ENCODE data around the gene ACTN3.
"Not testable (repeated sequence)": the region's sequence is repeated elsewhere in the genome, so short reads cannot be mapped to it uniquely, and the experiment has no call there.

The ACTN3 gene

DNA sequence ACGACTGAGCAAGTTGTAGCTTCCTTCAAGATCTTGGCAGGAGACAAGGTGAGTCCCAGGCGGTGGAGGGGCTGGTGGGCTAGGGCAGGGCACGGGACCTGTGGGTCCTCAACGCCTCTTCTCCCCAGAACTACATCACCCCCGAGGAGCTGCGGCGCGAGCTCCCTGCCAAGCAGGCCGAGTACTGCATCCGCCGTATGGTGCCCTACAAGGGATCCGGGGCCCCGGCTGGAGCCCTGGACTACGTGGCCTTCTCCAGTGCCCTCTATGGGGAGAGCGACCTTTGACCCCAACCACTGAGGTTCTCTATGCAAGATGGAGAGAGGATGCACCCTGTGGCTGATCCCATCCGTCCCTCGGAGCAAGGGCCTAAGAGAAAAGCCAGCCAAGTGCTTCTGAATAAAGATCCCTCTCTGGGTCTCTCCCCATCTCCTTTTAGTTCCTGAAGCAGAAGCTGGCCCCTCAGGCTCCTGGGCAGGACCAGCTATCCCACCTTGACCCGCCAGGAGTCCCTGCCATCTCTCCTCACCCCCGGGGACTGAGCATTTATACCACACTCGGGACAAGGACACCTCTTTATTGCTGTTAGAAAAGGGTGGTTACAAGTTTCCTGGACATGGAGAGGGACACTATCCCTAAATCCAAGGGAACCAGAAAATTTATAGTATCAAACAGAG lies 16.3 kb downstream of the ACTN3 start:
- in situ Hi-C loops (cut with MboI; ENCODE audit: low sequenced_read_pairs), result no loop called here

DNA sequence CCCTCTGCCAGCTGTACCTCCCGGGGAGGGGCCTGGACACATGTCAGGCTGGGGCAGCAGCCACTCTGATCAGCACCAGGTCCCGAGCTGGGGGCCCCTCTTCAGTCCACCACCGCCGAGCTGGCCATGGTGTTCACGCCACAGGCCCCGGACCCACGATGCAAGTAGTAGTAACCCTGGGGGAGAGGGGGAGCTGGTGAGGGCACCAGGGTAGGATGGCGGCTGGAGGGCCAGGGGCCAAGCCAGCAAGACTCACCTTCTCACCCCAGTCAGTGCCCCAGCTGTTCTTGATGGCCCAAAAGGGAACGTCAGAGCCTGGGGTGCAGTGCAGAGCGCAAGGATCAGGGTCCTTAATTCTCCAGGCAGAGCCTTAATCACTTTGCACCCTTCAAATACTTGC lies 17.1 kb downstream of the ACTN3 start:
- in situ Hi-C loops (cut with MboI; ENCODE audit: low sequenced_read_pairs), result no loop called here

- in situ Hi-C loops (cut with MboI; ENCODE audit: low sequenced_read_pairs), result no loop called here
Measured at GRCh38 chr11:66564538-66564937, 17.8 kb downstream of the ACTN3 start.

GRCh38 chr11:66564984-66565383 lies 18.3 kb downstream of the ACTN3 start:
- in situ Hi-C loops (cut with MboI; ENCODE audit: low sequenced_read_pairs), result no loop called here

DNA sequence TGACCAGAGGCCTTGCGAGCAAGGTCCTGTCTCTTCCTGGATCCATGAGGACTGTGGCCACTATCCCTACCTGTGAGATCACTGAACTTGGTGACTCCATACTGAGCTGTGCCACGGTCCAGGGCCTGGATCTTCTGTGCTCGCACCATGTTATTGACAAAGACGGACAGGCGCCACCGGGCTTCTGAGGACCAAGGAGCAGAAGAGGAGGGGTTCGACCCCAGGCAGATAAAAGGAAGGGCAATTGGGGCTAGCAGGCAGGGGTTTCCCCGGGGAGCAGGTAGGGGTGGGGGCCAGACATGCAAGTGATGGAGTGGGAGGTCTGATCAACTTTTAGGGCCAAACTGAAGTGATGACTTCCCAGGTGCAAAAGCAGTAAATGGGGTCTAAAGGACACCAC lies 19.5 kb downstream of the ACTN3 start:
- in situ Hi-C loops (cut with MboI; ENCODE audit: low sequenced_read_pairs), result no loop called here

- in situ Hi-C loops (cut with MboI; ENCODE audit: low sequenced_read_pairs), result no loop called here
Measured at GRCh38 chr11:66567787-66568123, 21.1 kb downstream of the ACTN3 start.

- in situ Hi-C loops (cut with MboI; ENCODE audit: low sequenced_read_pairs), result no loop called here
Measured at GRCh38 chr11:66568124-66568916, 21.6 kb downstream of the ACTN3 start, which contains the start of gene CTSF. Gene CTSF (minus strand): TSS chr11:66568606. CDS start chr11:66568486, 120 bp downstream.

DNA sequence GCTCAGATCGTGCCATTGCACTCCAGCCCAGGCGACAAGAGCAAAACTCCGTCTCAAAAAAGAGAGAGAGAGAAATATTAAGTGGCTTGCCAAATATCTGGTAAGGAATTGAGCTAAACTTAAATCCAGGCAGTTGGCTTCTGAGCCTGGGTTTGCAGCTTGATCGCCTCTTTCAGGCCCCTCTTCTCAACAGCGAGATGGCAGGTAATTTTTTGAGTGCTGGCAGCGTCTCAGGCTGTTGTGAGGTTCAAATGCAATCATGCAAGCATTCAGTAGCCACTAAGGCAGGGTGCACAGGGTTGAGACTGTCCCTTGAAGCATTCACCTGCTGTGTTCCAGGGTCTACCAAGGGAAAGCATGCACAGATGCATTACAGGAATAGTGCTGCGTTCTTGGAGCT lies 22.4 kb downstream of the ACTN3 start:
- in situ Hi-C loops (cut with MboI; ENCODE audit: low sequenced_read_pairs), result no loop called here

GRCh38 chr11:66570079-66570849 lies 23.6 kb downstream of the ACTN3 start:
- in situ Hi-C loops (cut with MboI; ENCODE audit: low sequenced_read_pairs), result no loop called here

GRCh38 chr11:66570850-66571180 lies 24.1 kb downstream of the ACTN3 start:
- in situ Hi-C loops (cut with MboI; ENCODE audit: low sequenced_read_pairs), result no loop called here

GRCh38 chr11:66579017-66579606 lies 32.4 kb downstream of the ACTN3 start:
- in situ Hi-C loops (cut with MboI; ENCODE audit: low sequenced_read_pairs), result no loop called here

DNA sequence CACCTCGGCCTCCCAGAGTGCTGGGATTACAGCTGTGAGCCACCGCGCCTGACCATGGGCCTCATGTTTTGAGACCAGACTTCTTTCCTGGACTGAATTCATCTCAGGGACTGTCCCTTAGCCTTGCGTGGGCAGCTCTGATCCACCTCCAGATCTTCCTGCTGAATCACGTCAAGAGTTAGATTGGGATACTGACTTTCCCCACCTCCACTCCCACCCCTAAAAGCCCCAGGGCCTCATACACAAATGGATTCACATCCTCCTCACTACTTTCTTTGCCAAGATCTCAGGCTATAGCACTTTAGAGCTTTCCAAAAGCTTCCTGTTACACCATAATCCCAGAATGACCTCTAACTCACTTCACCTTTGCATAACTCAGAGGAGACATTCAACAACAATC lies 34.1 kb downstream of the ACTN3 start:
- in situ Hi-C loops (cut with MboI; ENCODE audit: low sequenced_read_pairs), result no loop called here

DNA sequence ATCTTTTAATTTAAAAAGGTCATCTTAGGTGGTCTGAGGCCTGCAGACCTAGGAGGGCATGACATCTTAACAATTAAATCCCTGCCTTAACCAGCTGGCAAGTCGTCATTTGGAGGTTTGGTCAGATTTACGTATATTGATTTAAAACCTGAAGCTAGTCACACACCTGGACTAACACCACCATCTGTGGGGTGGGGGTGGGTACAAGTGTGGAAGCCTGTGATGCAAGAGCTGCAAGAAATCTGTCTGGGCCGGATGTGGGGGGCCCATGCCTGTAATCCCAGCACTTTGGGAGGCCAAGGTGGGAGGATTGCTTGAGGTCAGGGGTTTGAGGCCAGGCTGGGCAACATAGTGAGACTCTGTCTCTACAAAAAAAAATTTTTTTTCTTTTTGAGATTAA lies 34.6 kb downstream of the ACTN3 start:
- in situ Hi-C loops (cut with MboI; ENCODE audit: low sequenced_read_pairs), result no loop called here

DNA sequence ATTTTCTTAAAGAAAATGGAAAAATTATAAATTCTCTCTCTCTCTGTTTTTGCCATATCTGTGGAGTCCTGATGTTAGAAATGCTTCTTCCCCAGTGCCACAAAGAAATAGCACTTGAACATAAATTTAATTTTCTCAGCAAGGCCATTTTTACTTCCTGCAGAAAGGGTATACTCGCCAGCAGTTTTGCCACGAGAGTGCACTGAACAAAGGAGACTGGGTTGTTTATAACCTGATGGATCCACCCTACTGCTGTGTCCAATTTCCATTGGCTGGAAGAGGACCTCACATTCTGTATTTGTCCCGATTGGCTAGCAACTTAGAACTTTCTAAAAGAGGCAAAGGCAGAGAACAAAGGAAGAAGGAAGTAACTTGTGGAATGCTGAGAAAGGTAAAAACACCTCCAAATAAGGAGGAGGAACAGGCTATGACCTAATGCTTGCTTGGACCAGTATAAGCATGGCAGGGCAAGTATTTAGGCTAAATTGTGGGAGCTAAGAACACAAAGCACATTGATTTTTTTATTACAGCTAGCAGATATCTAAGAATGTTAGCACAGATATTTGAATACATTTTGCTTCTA lies 36.0 kb downstream of the ACTN3 start:
- in situ Hi-C loops (cut with MboI; ENCODE audit: low sequenced_read_pairs), result not testable (repeated sequence)

- in situ Hi-C loops (cut with MboI; ENCODE audit: low sequenced_read_pairs), result not testable (repeated sequence)
Measured at GRCh38 chr11:66585447-66585846, 38.7 kb downstream of the ACTN3 start.

- in situ Hi-C loops (cut with MboI; ENCODE audit: low sequenced_read_pairs), result no loop called here
Measured at GRCh38 chr11:66586136-66586535, 39.4 kb downstream of the ACTN3 start.

GRCh38 chr11:66589315-66589714 lies 42.6 kb downstream of the ACTN3 start:
- in situ Hi-C loops (cut with MboI; ENCODE audit: low sequenced_read_pairs), result not testable (repeated sequence)

DNA sequence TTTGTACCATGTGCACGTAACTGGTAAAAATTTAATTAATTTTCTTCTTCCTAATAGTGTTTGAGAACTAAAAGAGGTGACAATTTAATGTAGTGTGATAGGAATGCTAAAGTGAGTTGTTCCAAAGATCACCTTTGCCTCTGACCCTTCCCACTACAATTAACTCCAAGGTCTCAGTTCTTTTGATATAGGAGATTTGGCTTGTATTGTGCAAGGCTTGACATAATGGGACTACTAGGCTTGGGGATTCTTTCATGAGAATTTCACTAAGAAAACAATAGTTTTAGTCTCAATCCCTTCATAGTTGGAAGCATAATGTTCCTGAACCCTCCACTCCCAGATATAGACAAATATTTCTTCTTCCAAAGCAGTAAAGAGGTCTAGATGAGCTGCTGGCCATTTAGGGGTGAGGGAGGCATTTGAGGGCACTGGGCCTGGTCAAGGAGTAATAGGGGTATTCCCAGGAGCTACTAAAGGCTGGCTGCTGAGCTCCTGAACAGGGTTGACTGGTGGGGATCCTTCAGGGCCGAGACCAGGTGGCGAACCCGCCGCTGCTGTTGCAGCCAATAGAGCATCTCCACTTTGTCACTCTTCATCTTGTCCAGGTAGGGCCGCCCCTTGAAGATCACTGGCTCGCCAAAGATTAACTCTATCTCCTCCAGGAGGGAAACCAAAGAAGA lies 43.4 kb downstream of the ACTN3 start:
- in situ Hi-C loops (cut with MboI; ENCODE audit: low sequenced_read_pairs), result no loop called here

- in situ Hi-C loops (cut with MboI; ENCODE audit: low sequenced_read_pairs), result no loop called here
Measured at GRCh38 chr11:66591175-66591574, 44.5 kb downstream of the ACTN3 start.

- in situ Hi-C loops (cut with MboI; ENCODE audit: low sequenced_read_pairs), result no loop called here
Measured at GRCh38 chr11:66592457-66593302, 46.0 kb downstream of the ACTN3 start, which contains the start of the genes CCDC87 and CCS. Gene CCDC87 (minus strand): TSS chr11:66593063. CDS start chr11:66593015, 48 bp downstream. Gene CCS (plus strand): TSS chr11:66593185. CDS start chr11:66593262, 77 bp downstream.
